ENCODE data around the gene DCDC2B. TPM values are rescaled to one million over a fixed set of nuclear protein-coding genes. Genes with fewer than 3 reads are reported as not detected.
A peak's percentile ranks its signal among the peaks of the same experiment; 100 is the strongest.

The DCDC2B gene
- total and polyA plus RNA-seq, 9 of the 15 experiments (the other 6 are each of a cell fraction or from before 2014, with no cell fraction given): not detected

GRCh38 chr1:32198237-32199042 is 10.4 kb upstream of the DCDC2B start:
- no peak overlapping the region; the same call in 2 of the 3 replicates for H3K27ac ChIP-seq (ENCODE audit: extremely low read depth, low read depth, low read length)
- peak overlapping the region in 1 of 2 experiments; percentile 1; a peak in 1 of 4 replicates for H3K9ac ChIP-seq (ENCODE audit: insufficient read depth in 1 of 2, low read depth in 2 of 2, low read length in 2 of 2)
- peaks cover 3% of the 10 kb centered on the region for H3K9me1 ChIP-seq (ENCODE audit: control insufficient read depth, insufficient read depth, low read length)
- POLR2A ChIA-PET: interaction anchor here (0.7 to 10.8 kb wide), 12 partner anchors 10 to 133 kb away, joined by 3 to 201 read pairs (median 4); partner anchors contain the start of genes DCDC2B, IQCC, KPNA6 and TXLNA
- peaks cover 16 to 39% of the 10 kb centered on the region in 2 experiments for H3K4me1 ChIP-seq (replicated peaks in 1 of 2; ENCODE audit: control insufficient read depth in 2 of 2, insufficient read depth in 2 of 2, low read length in 2 of 2)
- FAIRE-seq: no peak
- H3K9me3 ChIP-seq (replicated peaks; ENCODE audit: control insufficient read depth, insufficient read depth, low read depth, low read length): no peaks in the 10 kb centered on the region
- no peak for ATAC-seq
- H3K79me2 ChIP-seq (ENCODE audit: control insufficient read depth, insufficient read depth, low read length): peaks cover 13% of the 10 kb centered on the region; the same call in 2 of the 3 replicates
- H3K36me3 ChIP-seq (ENCODE audit: control insufficient read depth, insufficient read depth, low read length): peaks cover 51% of the 10 kb centered on the region
- WGBS (ENCODE audit: insufficient coverage, low coverage, missing lambda C conversion rate): 76% methylated on average over 3 of the region's 3 CpGs
- intact Hi-C loops (cut with micrococcal nuclease) (no loop called here), in situ Hi-C loops (cut with MboI) (no loop called here)
- H2AFZ ChIP-seq (ENCODE audit: low read depth, low read length): no peak overlapping the region
- no peaks in the 10 kb centered on the region for H3K27me3 ChIP-seq (ENCODE audit: control insufficient read depth in 2 of 2, insufficient read depth in 2 of 2, low read length in 2 of 2)
- DNase-seq (ENCODE audit: extremely low read depth in 1 of 4, low spot score in 3 of 4): no peak
- no peak overlapping the region for H3K4me2 ChIP-seq (ENCODE audit: insufficient read depth, low read length)
- H3K4me3 ChIP-seq: no peak overlapping the region
- BruUV-seq (replicated peaks): no TSS peak
- CTCF ChIA-PET (ENCODE audit: low intra/inter-chr PET ratio): no interaction called here
- H4K20me1 ChIP-seq (replicated peaks; ENCODE audit: control insufficient read depth, insufficient read depth, low read length): no peaks in the 10 kb centered on the region; the same call in none of the 2 replicates
- TF ChIP-seq OTX1 (CRISPR knock-in tag; IDR thresholded peaks at IDR 0.05) (peak; percentile 68; the same call in 1 of the 2 replicates), GABPB1 (CRISPR knock-in tag; IDR thresholded peaks at IDR 0.05) (0 out of 2 replicates have a peak, but pooled peaks have one; percentile 22), THRB (CRISPR knock-in tag; conservative IDR thresholded peaks at IDR 0.05) (peak; percentile 80), POLR2AphosphoS2 (IDR thresholded peaks at IDR 0.05; ENCODE audit: low read length) (peak; percentile 87; the same call in 1 of the 2 replicates), SMAD4 (CRISPR knock-in tag; conservative IDR thresholded peaks at IDR 0.05) (no peak), ZNF121 (CRISPR knock-in tag; conservative IDR thresholded peaks at IDR 0.05) (no peak), POLR2B (IDR thresholded peaks at IDR 0.05; ENCODE audit: low read depth, partially characterized antibody) (peak; percentile 37), ZNF76 (CRISPR knock-in tag; IDR thresholded peaks at IDR 0.05; ENCODE audit: borderline replicate concordance) (no peak), HBP1 (CRISPR knock-in tag; IDR thresholded peaks at IDR 0.05) (peak; percentile 89), POLR2H (tag; IDR thresholded peaks at IDR 0.05; ENCODE audit: low read depth) (0 out of 2 replicates have a peak, but pooled peaks have one; percentile 11), SUPT5H (IDR thresholded peaks at IDR 0.05) (peak; percentile 67), MYC (IDR thresholded peaks at IDR 0.05; ENCODE audit: low read depth, low read length) (no peak), MYC (CRISPR knock-in tag; IDR thresholded peaks at IDR 0.05; ENCODE audit: borderline replicate concordance, low read depth) (0 out of 2 replicates have a peak, but pooled peaks have one; percentile 21), ZBTB26 (CRISPR knock-in tag; IDR thresholded peaks at IDR 0.05) (0 out of 2 replicates have a peak, but pooled peaks have one; percentile 54), PML (IDR thresholded peaks at IDR 0.05; ENCODE audit: low read length) (no peak; the same call in 1 of the 2 replicates), BRD4 (IDR thresholded peaks at IDR 0.05) (no peak)
- TF ChIP-seq, protein P1, sequence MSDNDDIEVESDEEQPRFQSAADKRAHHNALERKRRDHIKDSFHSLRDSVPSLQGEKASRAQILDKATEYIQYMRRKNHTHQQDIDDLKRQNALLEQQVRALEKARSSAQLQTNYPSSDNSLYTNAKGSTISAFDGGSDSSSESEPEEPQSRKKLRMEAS (CRISPR knock-in tag; IDR thresholded peaks at IDR 0.05): peak; percentile 22; the same call in 1 of the 2 replicates

Data from K562 (cell line).